ENCODE data around the gene TXNDC8.

GRCh38 chr9:110346325-110346724 lies 8.7 kb upstream of the TXNDC8 start:
- TF ChIP-seq CTCF (IDR thresholded peaks at IDR 0.05) (no peak), POLR2A (IDR thresholded peaks at IDR 0.05) (no peak)
